IMR-90 (cell line): ENCODE results near the gene NRXN2. TPM values are rescaled to one million over a fixed set of nuclear protein-coding genes. Genes with fewer than 3 reads are reported as not detected.

Source experiments
- ATAC-seq: fragments of 200-7000 bp; cut with Tn5 transposase; 2 replicates; pipeline ENCODE4 v1.9.1; 2020; ENCODE audit warnings: low read depth, mild to moderate bottlenecking, moderate library complexity
- BruUV-seq: library from RNA; stranded (reverse); fragments of 400-500 nt; replicated peaks from 2 replicates; lab custom pipeline; 2021; lab: Mats Ljungman, UMichigan
- CTCF ChIA-PET: fragments of 300-600 bp; formaldehyde crosslinking; extraction: SDS; loops from one replicate; lab custom pipeline; 2021; ENCODE audit warnings: antibody characterized with exemption; lab: Yijun Ruan, JAX
- POLR2A ChIA-PET: fragments of 300-600 bp; sonication (Branson Sonifier 250); formaldehyde crosslinking; loops from one replicate; lab custom pipeline; 2022; ENCODE audit warnings: antibody characterized with exemption; ENCODE audit not compliant: unreplicated experiment; lab: Charles Lee
- DNase-seq: peaks from one replicate; pipeline ENCODE4 v3.0.0; 2013
- H2AFZ ChIP-seq: replicated peaks from 2 replicates; pipeline ENCODE3; 2013; ENCODE audit warnings: low read length, mild to moderate bottlenecking; ENCODE audit not compliant: poor library complexity
- H2AK5ac ChIP-seq: 2 replicates; pipeline ENCODE4 v1.6.1; 2013; ENCODE audit warnings: low read depth, low read length, inconsistent platforms
- H2AK9ac ChIP-seq: replicated peaks from 2 replicates; pipeline ENCODE3; 2013; ENCODE audit warnings: mild to moderate bottlenecking, low read depth, low read length, moderate library complexity; ENCODE audit not compliant: poor library complexity
- H2BK120ac ChIP-seq: 2 replicates; pipeline ENCODE4 v1.6.1; 2013; ENCODE audit warnings: low read depth, low read length, inconsistent platforms
- H2BK15ac ChIP-seq: 3 replicates; pipeline ENCODE4 v1.6.1; 2013; ENCODE audit warnings: low read depth, low read length, inconsistent platforms
- H2BK20ac ChIP-seq: 2 replicates; pipeline ENCODE4 v1.6.1; 2013; ENCODE audit warnings: low read depth, mild to moderate bottlenecking, inconsistent platforms, low read length, moderate library complexity
- H2BK5ac ChIP-seq: 2 replicates; pipeline ENCODE4 v1.6.1; 2013; ENCODE audit warnings: mild to moderate bottlenecking, low read depth, low read length, inconsistent platforms; ENCODE audit not compliant: poor library complexity, severe bottlenecking
- H3K14ac ChIP-seq: replicated peaks from 2 replicates; pipeline ENCODE4 v1.6.1; 2013; ENCODE audit warnings: low read depth, low read length, inconsistent platforms
- H3K18ac ChIP-seq: 2 replicates; pipeline ENCODE4 v1.6.1; 2013; ENCODE audit warnings: low read depth, low read length, control low read depth
- H3K23ac ChIP-seq: 2 replicates; pipeline ENCODE4 v1.6.1; 2013; ENCODE audit warnings: low read depth, low read length, inconsistent platforms
- H3K27ac ChIP-seq: 2 replicates; pipeline ENCODE4 v1.5.1; 2013; ENCODE audit warnings: mild to moderate bottlenecking, control low read depth, low read length; ENCODE audit not compliant: insufficient read depth
- H3K27me3 ChIP-seq: 2 replicates; pipeline ENCODE4 v1.6.1; 2013; ENCODE audit warnings: low read length; ENCODE audit not compliant: control insufficient read depth, insufficient read depth
- H3K36me3 ChIP-seq: 2 replicates; pipeline ENCODE4 v1.6.1; 2013; ENCODE audit warnings: low read length, mixed read lengths; ENCODE audit not compliant: control insufficient read depth, insufficient read depth
- H3K4ac ChIP-seq: 2 replicates; pipeline ENCODE4 v1.6.1; 2013; ENCODE audit warnings: low read depth, low read length, inconsistent platforms
- H3K4me1 ChIP-seq: 2 replicates; pipeline ENCODE4 v1.6.1; 2013; ENCODE audit warnings: low read length, mixed read lengths; ENCODE audit not compliant: control insufficient read depth, insufficient read depth
- H3K4me2 ChIP-seq: 2 replicates; pipeline ENCODE4 v1.6.1; 2013; ENCODE audit warnings: low read depth, mild to moderate bottlenecking, control low read depth, low read length, moderate library complexity
- H3K4me3 ChIP-seq: 2 replicates; pipeline ENCODE4 v1.5.1; 2013; ENCODE audit warnings: low read depth, mild to moderate bottlenecking, control low read depth, low read length, moderate library complexity; ENCODE audit not compliant: insufficient read depth
- H3K56ac ChIP-seq: 2 replicates; pipeline ENCODE4 v1.6.1; 2013; ENCODE audit warnings: low read length, inconsistent platforms; ENCODE audit not compliant: insufficient read depth; ENCODE audit errors: extremely low read depth
- H3K79me1 ChIP-seq, 2 experiments: 2 replicates each; pipeline ENCODE4 v1.6.1; 2013; ENCODE audit warnings: low read length in 2 of 2, inconsistent platforms in 1 of 2, low read depth in 1 of 2
- H3K9ac ChIP-seq: 2 replicates; pipeline ENCODE4 v1.6.1; 2013; ENCODE audit warnings: low read depth, low read length, control low read depth
- H3K9me1 ChIP-seq: 2 replicates; pipeline ENCODE4 v1.6.1; 2013; ENCODE audit warnings: low read length, inconsistent platforms; ENCODE audit not compliant: insufficient read depth
- H3K9me3 ChIP-seq: 2 replicates; pipeline ENCODE4 v1.6.1; 2013; ENCODE audit warnings: low read length; ENCODE audit not compliant: control insufficient read depth, insufficient read depth
- H4K20me1 ChIP-seq: 2 replicates; pipeline ENCODE4 v1.6.1; 2013; ENCODE audit warnings: low read length, inconsistent platforms; ENCODE audit not compliant: insufficient read depth
- H4K5ac ChIP-seq: 2 replicates; pipeline ENCODE4 v1.6.1; 2013; ENCODE audit warnings: mild to moderate bottlenecking, low read depth, low read length, control low read depth
- H4K8ac ChIP-seq, 2 experiments: 2 replicates each; pipeline ENCODE4 v1.6.1; 2013; ENCODE audit warnings: low read depth in 2 of 2, low read length in 2 of 2, control low read depth in 1 of 2, inconsistent platforms in 1 of 2
- H4K91ac ChIP-seq: 2 replicates; pipeline ENCODE4 v1.6.1; 2013; ENCODE audit warnings: low read depth, low read length, inconsistent platforms; ENCODE audit not compliant: insufficient read depth
- BHLHE40 ChIP-seq: fragments of 150-350 bp; IDR thresholded peaks from 2 replicates; pipeline ENCODE4 v1.6.1; 2016; ENCODE audit warnings: mild to moderate bottlenecking, low read depth, low read length
- CHD1 ChIP-seq: IDR thresholded peaks from 2 replicates; pipeline ENCODE4 v1.6.1; 2012; ENCODE audit warnings: low read depth, low read length, improper control_type of control experiment
- POLR2A ChIP-seq: IDR thresholded peaks from 2 replicates; pipeline ENCODE4 v1.6.1; 2012; ENCODE audit warnings: mild to moderate bottlenecking, low read depth, low read length
- RAD21 ChIP-seq: IDR thresholded peaks from 2 replicates; pipeline ENCODE4 v1.6.1; 2012; ENCODE audit warnings: low read length, improper control_type of control experiment
- SMC3 ChIP-seq: fragments of 150-350 bp; IDR thresholded peaks from 2 replicates; pipeline ENCODE4 v1.6.1; 2016; ENCODE audit warnings: low read depth, mild to moderate bottlenecking, antibody characterized with exemption, low read length, moderate library complexity
- WGBS, 2 experiments: methylation state at CpG; one replicate each; pipeline versions ENCODE4 v1.1.5 to v1.1.7; 2013; ENCODE audit warnings: missing lambda C conversion rate in 2 of 2; ENCODE audit not compliant: insufficient read length in 1 of 2; ENCODE audit errors: extremely low coverage in 2 of 2; 5-methylcytosine and 5-hydroxymethylcytosine counted together
- dilution Hi-C: fragments of 300-500 bp; cut with HindIII; formaldehyde crosslinking; loops from one replicate; pipeline ENCODE4 v1.14.3; 2018; ENCODE audit warnings: low sequenced_read_pairs; ENCODE audit not compliant: unreplicated experiment
- in situ Hi-C: fragments of 300-500 bp; cut with MboI; formaldehyde crosslinking; loops from 3 replicates; pipeline ENCODE4 v1.14.3; 2019; ENCODE audit warnings: low sequenced_read_pairs, inconsistent platforms, mixed read lengths
- intact Hi-C: fragments of 100-400 bp; cut with micrococcal nuclease; formaldehyde crosslinking; loops from 2 replicates; pipeline ENCODE4 v1.10.0; 2022
- polyA plus RNA-seq, 3 experiments: library from polyadenylated mRNA; depleted of rRNA; stranded (reverse); fragments of >200 nt; gene quantifications; 2 replicates each; pipeline ENCODE4 v1.2.3, GENCODE V29; 2012; ENCODE audit warnings: low replicate concordance in 1 of 3
- total RNA-seq: library from RNA; depleted of rRNA; stranded (reverse); fragments of >200 nt; gene quantifications from 2 replicates; pipeline ENCODE4 v1.2.3, GENCODE V29; 2012

Gene NRXN2
- total and polyA plus RNA-seq, 2 of the 4 experiments (the other 2 are of a cell fraction) = 0.18 to 0.22 TPM

- Histone ChIP-seq H3K36me3 (no peaks in the 10 kb centered on the region), H4K20me1 (no peaks in the 10 kb centered on the region), H2BK120ac (no peak overlapping the region), H3K4me2 (no peak overlapping the region), H3K4me1 (no peaks in the 10 kb centered on the region), H3K4ac (no peak overlapping the region), H3K14ac (no peak overlapping the region), H2AK5ac (no peak overlapping the region), H4K8ac (no peak overlapping the region), H3K79me1 (no peaks in the 10 kb centered on the region), H3K27ac (no peak overlapping the region), H2BK20ac (no peak overlapping the region), H2AK9ac (no peak overlapping the region), H3K27me3 (peaks cover 39% of the 10 kb centered on the region), H4K5ac (no peak overlapping the region), H3K9ac (no peak overlapping the region), H2BK5ac (no peak overlapping the region), H3K18ac (no peak overlapping the region), H3K9me1 (peaks cover 3% of the 10 kb centered on the region; the same call in 1 of the 2 replicates), H2BK15ac (no peak overlapping the region), H3K4me3 (no peak overlapping the region), H3K23ac (no peak overlapping the region), H2AFZ (no peak overlapping the region), H4K91ac (no peak overlapping the region), H3K56ac (no peak overlapping the region), H3K9me3 (no peaks in the 10 kb centered on the region)
- intact Hi-C loops (no loop called here), in situ Hi-C loops (no loop called here), dilution Hi-C loops (no loop called here)
- no peak for DNase-seq
- 30% methylated on average over 2 of the region's 7 CpGs; no CpG with 5 or more reads in 1 of the 2 experiments for WGBS, 2 experiments
- CTCF ChIA-PET = no interaction called here
- POLR2A ChIA-PET = no interaction called here
- no peak for TF ChIP-seq RAD21
- no peak for TF ChIP-seq CHD1
- TF ChIP-seq POLR2A = no peak
- no peak for TF ChIP-seq SMC3
- TF ChIP-seq BHLHE40 = no peak
- no TSS peak for BruUV-seq
- no peak for ATAC-seq
Measured at GRCh38 chr11:64580412-64580811, 142.6 kb downstream of the NRXN2 start.
